K562 (cell line): Measurements from ENCODE around the gene FAT2. TPM values are rescaled to one million over a fixed set of nuclear protein-coding genes. Genes with fewer than 3 reads are reported as not detected.

Experiments used
- ATAC-seq: fragments of 200-7000 bp; cut with Tn5 transposase; 3 replicates; pipeline ENCODE4 v1.9.1; 2020; ENCODE audit warnings: moderate library complexity
- BruUV-seq: library from RNA; stranded (reverse); fragments of 400-500 nt; replicated peaks from 2 replicates; lab custom pipeline; 2021; lab: Mats Ljungman, UMichigan
- CTCF ChIA-PET: fragments of 300-600 bp; formaldehyde crosslinking; extraction: SDS; loops from one replicate; lab custom pipeline; 2021; ENCODE audit warnings: low intra/inter-chr PET ratio; lab: Yijun Ruan, JAX
- POLR2A ChIA-PET: fragments of 300-600, 350-650 bp; sonication (Branson Sonifier 250); formaldehyde crosslinking; extraction: SDS; loops from one replicate; lab custom pipeline; 2021; ENCODE audit warnings: antibody characterized with exemption, inconsistent platforms; lab: Yijun Ruan, JAX
- DNase-seq, 4 experiments: peaks; one replicate each; pipeline versions ENCODE4 v3.0.0 to v3.0.0-alpha.2; 2011 to 2018; ENCODE audit warnings: low spot score in 3 of 4, mixed read lengths in 3 of 4; ENCODE audit errors: extremely low read depth in 1 of 4
- FAIRE-seq: peaks from 2 replicates; lab custom pipeline; 2011; peaks lifted over from hg19 to GRCh38; lab: Jason Lieb, UNC
- H2AFZ ChIP-seq: 2 replicates; pipeline ENCODE4 v1.6.0; 2011; ENCODE audit warnings: low read depth, low read length, control low read depth, inconsistent platforms
- H3K27ac ChIP-seq: fragments of 200-600 bp; 3 replicates; pipeline ENCODE4 v1.8.0; 2011; ENCODE audit warnings: low read depth, mild to moderate bottlenecking, control low read depth, inconsistent platforms, low read length, moderate library complexity, mixed read lengths; ENCODE audit errors: extremely low read depth
- H3K27me3 ChIP-seq, 2 experiments: fragments of 300-600 bp in 1 of 2; 2 replicates in 1 of 2; 3 replicates in 1 of 2; pipeline versions ENCODE4 v1.6.0 to v1.8.0; 2011; ENCODE audit warnings: inconsistent platforms in 2 of 2, low read length in 2 of 2, mild to moderate bottlenecking in 1 of 2, mixed read lengths in 1 of 2, moderate library complexity in 1 of 2; ENCODE audit not compliant: control insufficient read depth in 2 of 2, insufficient read depth in 2 of 2
- H3K36me3 ChIP-seq: fragments of 300-600 bp; 3 replicates; pipeline ENCODE4 v1.8.0; 2011; ENCODE audit warnings: mild to moderate bottlenecking, low read length, inconsistent platforms; ENCODE audit not compliant: control insufficient read depth, insufficient read depth
- H3K4me1 ChIP-seq, 2 experiments: fragments of 200-600 bp in 1 of 2; replicated peaks in 1 of 2; 2 replicates in 1 of 2; 3 replicates in 1 of 2; pipeline versions ENCODE4 v1.5.1 to v1.8.0; 2011; ENCODE audit warnings: inconsistent platforms in 2 of 2, low read length in 2 of 2, mild to moderate bottlenecking in 1 of 2, mixed read lengths in 1 of 2, moderate library complexity in 1 of 2; ENCODE audit not compliant: control insufficient read depth in 2 of 2, insufficient read depth in 2 of 2
- H3K4me2 ChIP-seq: 2 replicates; pipeline ENCODE4 v1.6.1; 2011; ENCODE audit warnings: low read length, control low read depth, inconsistent platforms, mixed read lengths; ENCODE audit not compliant: insufficient read depth
- H3K4me3 ChIP-seq: fragments of 200-600 bp; sonication (generic), shearing (Covaris generic); 2 replicates; pipeline ENCODE4 v1.5.1; 2016; ENCODE audit warnings: control low read depth, inconsistent platforms
- H3K79me2 ChIP-seq: fragments of 200-600 bp; 3 replicates; pipeline ENCODE4 v1.8.0; 2011; ENCODE audit warnings: low read length, inconsistent platforms; ENCODE audit not compliant: control insufficient read depth, insufficient read depth
- H3K9ac ChIP-seq, 2 experiments: 2 replicates each; pipeline versions ENCODE4 v1.6.0 to v1.6.1; 2011; ENCODE audit warnings: low read depth in 2 of 2, low read length in 2 of 2, control low read depth in 1 of 2, inconsistent platforms in 1 of 2, mild to moderate bottlenecking in 1 of 2, mixed read lengths in 1 of 2; ENCODE audit not compliant: insufficient read depth in 1 of 2
- H3K9me1 ChIP-seq: one replicate; pipeline ENCODE4 v1.6.0; 2011; ENCODE audit warnings: inconsistent platforms, mild to moderate bottlenecking, low read length, moderate library complexity; ENCODE audit not compliant: control insufficient read depth, insufficient read depth
- H3K9me3 ChIP-seq: replicated peaks from 2 replicates; pipeline ENCODE4 v1.5.1; 2011; ENCODE audit warnings: low read depth, low read length, inconsistent platforms; ENCODE audit not compliant: control insufficient read depth, insufficient read depth
- H4K20me1 ChIP-seq: replicated peaks from 2 replicates; pipeline ENCODE4 v1.6.1; 2011; ENCODE audit warnings: low read length, inconsistent platforms, mixed read lengths; ENCODE audit not compliant: control insufficient read depth, insufficient read depth
- BCOR ChIP-seq: fragments of 450-650 bp; IDR thresholded peaks from 2 replicates; pipeline ENCODE4 v1.6.1; 2016
- CAMTA2 ChIP-seq: fragments of 250-450 bp; sonication (Bioruptor Pico); conservative IDR thresholded peaks from 2 replicates; pipeline ENCODE4 v1.5.1; 2022
- FUS ChIP-seq: fragments of 200-400 bp; formaldehyde crosslinking; optimal IDR thresholded peaks from 2 replicates; pipeline ENCODE3; 2017; ENCODE audit warnings: low read depth, low read length
- MBD2 ChIP-seq: sonication (generic); IDR thresholded peaks from 2 replicates; pipeline ENCODE4 v1.6.1; 2016; ENCODE audit warnings: low read depth, borderline replicate concordance
- TCF3 ChIP-seq: sonication (generic); formaldehyde crosslinking; IDR thresholded peaks from 2 replicates; pipeline ENCODE4 v1.4.0; 2020; ENCODE audit warnings: mild to moderate bottlenecking, missing genetic modification reagents
- WGBS: fragments of 100-300 bp; shearing (Covaris generic); methylation state at CpG from one replicate; pipeline ENCODE4 v1.1.6; 2016; ENCODE audit warnings: low coverage, mixed read lengths; ENCODE audit not compliant: insufficient coverage; ENCODE audit errors: missing lambda C conversion rate; 5-methylcytosine and 5-hydroxymethylcytosine counted together
- in situ Hi-C: fragments of 300-500 bp; cut with MboI; formaldehyde crosslinking; loops from 4 replicates; pipeline ENCODE4 v1.15.0; 2018; ENCODE audit warnings: inconsistent platforms, mixed read lengths
- intact Hi-C: fragments of 100-400 bp; cut with micrococcal nuclease; formaldehyde crosslinking; loops from 2 replicates; pipeline ENCODE4 v1.14.2; 2022
- polyA plus RNA-seq, 8 experiments: library from polyadenylated mRNA; depleted of rRNA in 4 of 8; stranded (reverse) in 5 of 8; unstranded in 3 of 8; fragments of >200 nt; fragmentation: Nextera tagmentation in 2 of 8; fragmentation: Illumina TruSeq in 1 of 8; extraction: Ambion mirVana in 2 of 8; extraction: Trizol in 1 of 8; gene quantifications; 2 replicates each; pipeline versions ENCODE4 v1.2.1 to v1.2.3, GENCODE V29; 2011 to 2014; ENCODE audit warnings: inconsistent platforms in 1 of 8, missing spikeins in 1 of 8
- total RNA-seq, 7 experiments: library from RNA; depleted of rRNA in 6 of 7; stranded (reverse); fragments of >200 nt in 6 of 7; fragmentation: Illumina TruSeq in 2 of 7; extraction: Trizol in 2 of 7; gene quantifications; 2 replicates each; pipeline versions ENCODE4 v1.2.1 to v1.2.3, GENCODE V29; 2011 to 2021; ENCODE audit warnings: low replicate concordance in 1 of 7
- TF ChIP-seq, protein P1 (sequence below): fragments of 450-650 bp; formaldehyde crosslinking; IDR thresholded peaks from 2 replicates; pipeline ENCODE4 v1.4.0; 2020; ENCODE audit warnings: mild to moderate bottlenecking
- TF ChIP-seq, protein P2 (sequence below): sonication (generic); formaldehyde crosslinking; IDR thresholded peaks from 2 replicates; pipeline ENCODE4 v1.8.0; 2022; ENCODE audit warnings: mild to moderate bottlenecking, missing genetic modification reagents

Gene FAT2
- total and polyA plus RNA-seq, 9 of the 15 experiments (the other 6 are each of a cell fraction or from before 2014, with no cell fraction given): not detected

- CTCF ChIA-PET: no interaction called here
- intact Hi-C loops: no loop called here
- Histone ChIP-seq H3K27me3 (peaks cover 19 to 39% of the 10 kb centered on the region in 2 experiments; a peak in 3 of 5 replicates), H3K9me1 (no peaks in the 10 kb centered on the region), H3K36me3 (no peaks in the 10 kb centered on the region), H3K9ac (no peak overlapping the region), H3K4me2 (no peak overlapping the region), H3K27ac (no peak overlapping the region), H2AFZ (no peak overlapping the region), H3K4me3 (no peak overlapping the region), H3K9me3 (no peaks in the 10 kb centered on the region), H3K79me2 (no peaks in the 10 kb centered on the region), H3K4me1 (no peaks in the 10 kb centered on the region), H4K20me1 (no peaks in the 10 kb centered on the region; the same call in 1 of the 2 replicates)
- FAIRE-seq: no peak
- DNase-seq: no peak
- in situ Hi-C loops: no loop called here
- no TSS peak for BruUV-seq
- TF ChIP-seq BCOR: no peak
- no peak for TF ChIP-seq TCF3 (CRISPR knock-in tag)
- TF ChIP-seq, protein P1, sequence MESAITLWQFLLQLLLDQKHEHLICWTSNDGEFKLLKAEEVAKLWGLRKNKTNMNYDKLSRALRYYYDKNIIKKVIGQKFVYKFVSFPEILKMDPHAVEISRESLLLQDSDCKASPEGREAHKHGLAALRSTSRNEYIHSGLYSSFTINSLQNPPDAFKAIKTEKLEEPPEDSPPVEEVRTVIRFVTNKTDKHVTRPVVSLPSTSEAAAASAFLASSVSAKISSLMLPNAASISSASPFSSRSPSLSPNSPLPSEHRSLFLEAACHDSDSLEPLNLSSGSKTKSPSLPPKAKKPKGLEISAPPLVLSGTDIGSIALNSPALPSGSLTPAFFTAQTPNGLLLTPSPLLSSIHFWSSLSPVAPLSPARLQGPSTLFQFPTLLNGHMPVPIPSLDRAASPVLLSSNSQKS (CRISPR knock-in tag): no peak
- TF ChIP-seq FUS: no peak
- no peak for TF ChIP-seq MBD2
- TF ChIP-seq, protein P2, sequence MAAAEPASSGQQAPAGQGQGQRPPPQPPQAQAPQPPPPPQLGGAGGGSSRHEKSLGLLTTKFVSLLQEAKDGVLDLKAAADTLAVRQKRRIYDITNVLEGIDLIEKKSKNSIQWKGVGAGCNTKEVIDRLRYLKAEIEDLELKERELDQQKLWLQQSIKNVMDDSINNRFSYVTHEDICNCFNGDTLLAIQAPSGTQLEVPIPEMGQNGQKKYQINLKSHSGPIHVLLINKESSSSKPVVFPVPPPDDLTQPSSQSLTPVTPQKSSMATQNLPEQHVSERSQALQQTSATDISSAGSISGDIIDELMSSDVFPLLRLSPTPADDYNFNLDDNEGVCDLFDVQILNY (CRISPR knock-in tag): no peak
- no peak for TF ChIP-seq CAMTA2 (CRISPR knock-in tag)
- WGBS: 9% methylated on average over 5 of the region's 5 CpGs
- POLR2A ChIA-PET: interaction anchor here (0.5 to 0.6 kb wide), 2 partner anchors 15 to 50 kb away, joined by 3 read pairs; no protein-coding TSS in a partner anchor
- no peak for ATAC-seq
These were observed 46.5 kb upstream of the FAT2 start for GRCh38 chr5:151637676-151638075.
